MM.1S (cell line): ENCODE measurements around the gene BGN.

Experiments
- EZH2 ChIP-seq: fragments of 300-600 bp; sonication (generic); optimal IDR thresholded peaks from 2 replicates; pipeline ENCODE3; 2017; ENCODE audit warnings: low read depth, mild to moderate bottlenecking, antibody characterized with exemption, low read length, mixed read lengths
- EZH2phosphoT487 ChIP-seq: fragments of 300-600 bp; sonication (generic); IDR thresholded peaks from 2 replicates; pipeline ENCODE4 v1.6.1; 2018; ENCODE audit warnings: antibody characterized with exemption, low read length
- TF ChIP-seq, protein P1 (sequence below): fragments of 300-600 bp; sonication (generic); IDR thresholded peaks from 2 replicates; pipeline ENCODE4 v1.5.1; 2016; ENCODE audit warnings: antibody characterized with exemption, low read length, mixed read lengths

DNA sequence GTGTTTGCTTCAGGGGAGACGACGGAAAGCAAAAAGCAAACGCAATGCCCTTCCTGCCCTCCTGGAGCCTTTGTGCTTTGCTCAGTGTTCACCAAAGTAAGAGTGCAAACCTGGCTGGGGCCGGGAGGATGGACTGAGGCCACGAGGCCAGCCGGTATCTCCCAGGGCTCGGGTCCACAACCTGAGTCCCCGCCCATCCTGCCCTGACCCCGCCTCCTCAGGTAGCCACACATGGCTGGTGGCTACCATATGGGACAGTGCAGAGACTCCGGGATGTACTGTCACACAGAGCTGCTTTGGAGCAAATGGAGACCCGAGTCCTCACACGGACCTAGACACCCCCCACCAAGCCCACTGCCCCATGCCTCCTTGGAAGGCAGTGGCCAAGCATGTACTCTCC is 27.5 kb downstream of the BGN start:
- TF ChIP-seq, protein P1, sequence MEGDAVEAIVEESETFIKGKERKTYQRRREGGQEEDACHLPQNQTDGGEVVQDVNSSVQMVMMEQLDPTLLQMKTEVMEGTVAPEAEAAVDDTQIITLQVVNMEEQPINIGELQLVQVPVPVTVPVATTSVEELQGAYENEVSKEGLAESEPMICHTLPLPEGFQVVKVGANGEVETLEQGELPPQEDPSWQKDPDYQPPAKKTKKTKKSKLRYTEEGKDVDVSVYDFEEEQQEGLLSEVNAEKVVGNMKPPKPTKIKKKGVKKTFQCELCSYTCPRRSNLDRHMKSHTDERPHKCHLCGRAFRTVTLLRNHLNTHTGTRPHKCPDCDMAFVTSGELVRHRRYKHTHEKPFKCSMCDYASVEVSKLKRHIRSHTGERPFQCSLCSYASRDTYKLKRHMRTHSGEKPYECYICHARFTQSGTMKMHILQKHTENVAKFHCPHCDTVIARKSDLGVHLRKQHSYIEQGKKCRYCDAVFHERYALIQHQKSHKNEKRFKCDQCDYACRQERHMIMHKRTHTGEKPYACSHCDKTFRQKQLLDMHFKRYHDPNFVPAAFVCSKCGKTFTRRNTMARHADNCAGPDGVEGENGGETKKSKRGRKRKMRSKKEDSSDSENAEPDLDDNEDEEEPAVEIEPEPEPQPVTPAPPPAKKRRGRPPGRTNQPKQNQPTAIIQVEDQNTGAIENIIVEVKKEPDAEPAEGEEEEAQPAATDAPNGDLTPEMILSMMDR: no peak
- TF ChIP-seq EZH2phosphoT487 (no peak), EZH2 (no peak)
